HEK293 (cell line): ENCODE results near the gene CENPB.

Experiments used
- CTCF ChIA-PET: fragments of 350-600 bp; formaldehyde crosslinking; extraction: SDS; loops from one replicate; lab custom pipeline; 2021; ENCODE audit warnings: antibody characterized with exemption; lab: Yijun Ruan, JAX
- POLR2A ChIA-PET: fragments of 300-600 bp; formaldehyde crosslinking; extraction: SDS; loops from one replicate; lab custom pipeline; 2020; ENCODE audit warnings: antibody characterized with exemption, inconsistent platforms; lab: Yijun Ruan, JAX
- H3K27ac ChIP-seq: fragments of 200-500 bp; sonication (Bioruptor generic); 2 replicates; pipeline ENCODE4 v1.5.1; 2014; ENCODE audit warnings: low read depth, low read length, control low read depth, inconsistent platforms; ENCODE audit errors: extremely low read depth
- H3K36me3 ChIP-seq, 2 experiments: fragments of 200-500 bp in 1 of 2; sonication (Bioruptor generic) in 1 of 2; 1 replicate in 1 of 2; 2 replicates in 1 of 2; pipeline ENCODE4 v1.5.1; 2014 to 2017; ENCODE audit warnings: inconsistent platforms in 2 of 2, low read length in 2 of 2; ENCODE audit not compliant: control insufficient read depth in 2 of 2, insufficient read depth in 1 of 2
- H3K4me1 ChIP-seq: fragments of 200-500 bp; sonication (Bioruptor generic); 2 replicates; pipeline ENCODE4 v1.5.1; 2014; ENCODE audit warnings: mild to moderate bottlenecking, low read length, inconsistent platforms; ENCODE audit not compliant: control insufficient read depth, insufficient read depth
- H3K4me3 ChIP-seq: 2 replicates; pipeline ENCODE4 v1.5.1; 2011; ENCODE audit warnings: low read depth, mild to moderate bottlenecking, control low read depth, low read length, moderate library complexity
- H3K9me3 ChIP-seq: fragments of 200-500 bp; sonication (Bioruptor generic); 2 replicates; pipeline ENCODE4 v1.5.1; 2014; ENCODE audit warnings: low read depth, low read length, inconsistent platforms; ENCODE audit not compliant: control insufficient read depth, insufficient read depth
- AEBP2 ChIP-seq: fragments of 450-650 bp; formaldehyde crosslinking; IDR thresholded peaks from 2 replicates; pipeline ENCODE4 v1.5.1; 2016; ENCODE audit warnings: missing biosample characterization, missing genetic modification characterization, borderline replicate concordance
- MYNN ChIP-seq: fragments of 450-650 bp; formaldehyde crosslinking; IDR thresholded peaks from 2 replicates; pipeline ENCODE4 v1.5.1; 2016; ENCODE audit warnings: missing biosample characterization, missing genetic modification characterization, borderline replicate concordance
- ZFP69B ChIP-seq: fragments of 450-650 bp; formaldehyde crosslinking; IDR thresholded peaks from 2 replicates; pipeline ENCODE4 v1.5.1; 2016; ENCODE audit warnings: missing biosample characterization, missing genetic modification characterization
- ZNF132 ChIP-seq: fragments of 450-650 bp; formaldehyde crosslinking; IDR thresholded peaks from 2 replicates; pipeline ENCODE4 v1.5.1; 2017; ENCODE audit warnings: missing biosample characterization, missing genetic modification characterization, borderline replicate concordance
- ZNF140 ChIP-seq: fragments of 450-650 bp; formaldehyde crosslinking; IDR thresholded peaks from 2 replicates; pipeline ENCODE4 v1.5.1; 2016; ENCODE audit warnings: missing biosample characterization, missing genetic modification characterization
- ZNF341 ChIP-seq: fragments of 450-650 bp; formaldehyde crosslinking; IDR thresholded peaks from 2 replicates; pipeline ENCODE4; 2016; ENCODE audit warnings: low read depth, missing biosample characterization, missing genetic modification characterization
- ZNF518A ChIP-seq: fragments of 450-650 bp; formaldehyde crosslinking; conservative IDR thresholded peaks from 2 replicates; pipeline ENCODE4 v1.5.1; 2016; ENCODE audit warnings: low read depth, missing biosample characterization, missing genetic modification characterization
- ZNF558 ChIP-seq: fragments of 450-650 bp; formaldehyde crosslinking; IDR thresholded peaks from 2 replicates; pipeline ENCODE4 v1.5.1; 2016; ENCODE audit warnings: missing biosample characterization, missing genetic modification characterization
- ZNF560 ChIP-seq: fragments of 450-650 bp; formaldehyde crosslinking; IDR thresholded peaks from 2 replicates; pipeline ENCODE4 v1.5.1; 2017; ENCODE audit warnings: missing biosample characterization, missing genetic modification characterization, borderline replicate concordance
- ZNF664 ChIP-seq: fragments of 450-650 bp; formaldehyde crosslinking; IDR thresholded peaks from 2 replicates; pipeline ENCODE4 v1.5.1; 2016; ENCODE audit warnings: missing biosample characterization, missing genetic modification characterization
- TF ChIP-seq, protein P1 (sequence below): fragments of 450-650 bp; formaldehyde crosslinking; IDR thresholded peaks from 2 replicates; pipeline ENCODE4 v1.5.1; 2016; ENCODE audit warnings: missing biosample characterization, missing genetic modification characterization, low read depth
- TF ChIP-seq, protein P2 (sequence below): fragments of 450-650 bp; formaldehyde crosslinking; IDR thresholded peaks from 2 replicates; pipeline ENCODE4 v1.5.1; 2017; ENCODE audit warnings: missing biosample characterization, missing genetic modification characterization

CENPB gene

DNA sequence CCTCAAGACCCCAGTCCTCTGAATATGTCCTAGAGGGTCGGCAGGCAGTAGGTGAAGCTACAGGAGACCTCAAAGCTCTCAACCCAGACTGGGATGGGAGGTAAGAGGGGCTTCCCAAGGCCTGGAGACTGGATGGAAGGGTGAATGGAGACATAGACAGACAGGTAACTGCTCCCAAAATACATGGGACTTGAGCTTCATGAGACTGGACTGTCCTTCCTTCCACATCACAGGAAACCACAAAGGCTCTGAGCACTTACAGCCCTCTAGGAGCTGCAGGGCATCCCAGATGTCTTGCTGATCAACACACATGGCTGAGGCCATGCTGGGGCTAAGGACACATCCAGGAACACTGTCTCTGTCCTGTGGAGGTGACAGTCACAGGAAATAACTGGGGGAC is 42.5 kb downstream of the CENPB start (continued):
- no peak for TF ChIP-seq ZFP69B (tag by site-specific recombination)
- no peak for TF ChIP-seq MYNN (tag by site-specific recombination)
- no peak for TF ChIP-seq ZNF132 (tag by site-specific recombination)
- TF ChIP-seq ZNF560 (tag by site-specific recombination), result no peak

- ChIA-PET POLR2A (interaction anchor here (1.0 to 3.1 kb wide), 2 partner anchors 8 to 25 kb away, joined by 3 to 19 read pairs; partner anchors contain the start of gene ADISSP), CTCF (interaction anchor here (0.5 to 2.2 kb wide), 5 partner anchors 10 to 104 kb away, joined by 3 to 7 read pairs (median 5); partner anchors contain the start of gene SPEF1)
- Histone ChIP-seq H3K4me1 (peaks cover 4% of the 10 kb centered on the region; the same call in 1 of the 2 replicates), H3K36me3 (no peaks in the 10 kb centered on the region), H3K9me3 (no peaks in the 10 kb centered on the region), H3K27ac (no peak overlapping the region), H3K4me3 (no peak overlapping the region)
- TF ChIP-seq ZNF558 (tag by site-specific recombination), result no peak
- no peak for TF ChIP-seq AEBP2 (tag by site-specific recombination)
These were observed 43.3 kb downstream of the CENPB start for GRCh38 chr20:3743251-3743650.

DNA sequence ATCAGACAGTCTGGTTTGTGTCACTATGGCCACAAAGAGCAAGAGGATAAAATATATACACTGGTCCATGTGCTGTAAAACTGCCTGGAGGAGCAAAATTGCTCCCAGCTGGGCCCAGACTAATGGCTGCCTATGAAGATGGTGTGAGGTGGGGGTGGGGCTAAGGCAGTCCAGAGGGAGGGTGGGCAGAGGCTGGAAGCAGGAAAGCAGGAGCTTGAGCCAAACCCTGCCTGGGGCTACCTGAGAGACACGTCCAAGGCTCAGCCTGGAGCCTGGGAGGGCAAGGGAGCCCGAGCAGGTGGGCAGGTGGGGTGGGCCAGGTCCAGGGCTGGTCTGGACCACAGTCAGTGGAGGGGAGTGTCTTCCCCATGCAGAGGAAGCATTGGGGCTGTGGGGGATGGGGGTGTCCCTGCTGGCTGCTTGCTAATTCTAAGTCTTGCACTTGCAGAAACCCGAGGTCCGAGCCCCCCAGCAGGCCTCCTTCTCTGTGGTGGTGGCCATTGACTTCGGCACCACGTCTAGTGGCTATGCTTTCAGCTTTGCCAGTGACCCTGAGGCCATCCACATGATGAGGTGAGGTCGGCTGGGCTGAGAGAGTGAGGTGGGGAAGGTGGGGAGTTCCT is 44.6 kb downstream of the CENPB start:
- CTCF ChIA-PET, result interaction anchor here (0.6 to 3.0 kb wide), 8 partner anchors 8 to 57 kb away, joined by 3 to 17 read pairs (median 6); no protein-coding TSS in a partner anchor
- POLR2A ChIA-PET, result interaction anchor here (0.7 kb wide), 1 partner anchor 13 kb away, joined by 3 read pairs; no protein-coding TSS in a partner anchor

DNA sequence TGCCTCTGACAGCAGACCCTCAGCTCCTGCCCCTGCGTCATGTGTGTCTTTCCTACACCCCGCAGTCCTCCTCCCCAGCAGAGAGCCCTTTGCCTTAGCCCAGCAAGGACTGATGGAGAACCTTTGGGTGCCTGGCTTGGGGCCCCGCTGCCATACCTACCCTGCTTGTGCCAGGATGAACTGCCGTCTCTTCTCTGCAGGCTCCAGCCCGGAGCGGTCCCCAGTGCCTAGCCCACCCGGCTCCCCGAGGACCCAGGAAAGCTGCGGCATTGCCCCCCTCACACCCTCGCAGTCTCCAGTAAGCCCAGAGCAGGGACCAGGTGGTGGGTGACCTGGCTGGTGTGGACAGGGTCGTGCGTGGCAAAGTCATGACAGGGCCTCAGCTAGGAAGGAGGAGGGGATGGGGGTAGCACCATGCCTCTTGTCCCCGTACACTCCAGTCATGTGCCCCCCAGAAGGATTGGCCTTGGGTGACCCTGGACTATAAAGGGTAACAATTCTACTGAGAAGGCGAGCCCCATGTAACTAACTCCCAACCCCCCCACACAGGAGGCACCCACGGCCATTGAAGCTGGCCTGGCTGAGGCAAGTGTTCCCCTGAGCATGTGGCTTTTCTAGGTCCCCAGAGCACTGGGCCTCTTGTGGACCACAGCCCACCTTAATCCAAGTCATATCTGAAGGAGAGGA is 45.8 kb downstream of the CENPB start:
- CTCF ChIA-PET, result interaction anchor here (0.9 to 3.0 kb wide), 5 partner anchors 9 to 30 kb away, joined by 6 to 17 read pairs (median 7); no protein-coding TSS in a partner anchor
- no peaks in the 10 kb centered on the region for H3K9me3 ChIP-seq
- TF ChIP-seq ZNF518A (tag by site-specific recombination), result no peak
- TF ChIP-seq, all 188 proteins: peak for 0
- H3K4me1 ChIP-seq, result peaks cover 10% of the 10 kb centered on the region; the same call in 1 of the 2 replicates
- POLR2A ChIA-PET, result interaction anchor here (0.7 kb wide), 1 partner anchor 12 kb away, joined by 3 read pairs; no protein-coding TSS in a partner anchor
- H3K36me3 ChIP-seq, result no peaks in the 10 kb centered on the region
- H3K4me3 ChIP-seq, result no peak overlapping the region
- no peak overlapping the region for H3K27ac ChIP-seq

More for the DNA sequence above, 44.6 kb downstream of the CENPB start:
- H3K9me3 ChIP-seq, result no peaks in the 10 kb centered on the region
- no peak overlapping the region for H3K4me3 ChIP-seq
- TF ChIP-seq, protein P1, sequence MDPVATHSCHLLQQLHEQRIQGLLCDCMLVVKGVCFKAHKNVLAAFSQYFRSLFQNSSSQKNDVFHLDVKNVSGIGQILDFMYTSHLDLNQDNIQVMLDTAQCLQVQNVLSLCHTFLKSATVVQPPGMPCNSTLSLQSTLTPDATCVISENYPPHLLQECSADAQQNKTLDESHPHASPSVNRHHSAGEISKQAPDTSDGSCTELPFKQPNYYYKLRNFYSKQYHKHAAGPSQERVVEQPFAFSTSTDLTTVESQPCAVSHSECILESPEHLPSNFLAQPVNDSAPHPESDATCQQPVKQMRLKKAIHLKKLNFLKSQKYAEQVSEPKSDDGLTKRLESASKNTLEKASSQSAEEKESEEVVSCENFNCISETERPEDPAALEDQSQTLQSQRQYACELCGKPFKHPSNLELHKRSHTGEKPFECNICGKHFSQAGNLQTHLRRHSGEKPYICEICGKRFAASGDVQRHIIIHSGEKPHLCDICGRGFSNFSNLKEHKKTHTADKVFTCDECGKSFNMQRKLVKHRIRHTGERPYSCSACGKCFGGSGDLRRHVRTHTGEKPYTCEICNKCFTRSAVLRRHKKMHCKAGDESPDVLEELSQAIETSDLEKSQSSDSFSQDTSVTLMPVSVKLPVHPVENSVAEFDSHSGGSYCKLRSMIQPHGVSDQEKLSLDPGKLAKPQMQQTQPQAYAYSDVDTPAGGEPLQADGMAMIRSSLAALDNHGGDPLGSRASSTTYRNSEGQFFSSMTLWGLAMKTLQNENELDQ (tag by site-specific recombination), result no peak
- TF ChIP-seq, protein P2, sequence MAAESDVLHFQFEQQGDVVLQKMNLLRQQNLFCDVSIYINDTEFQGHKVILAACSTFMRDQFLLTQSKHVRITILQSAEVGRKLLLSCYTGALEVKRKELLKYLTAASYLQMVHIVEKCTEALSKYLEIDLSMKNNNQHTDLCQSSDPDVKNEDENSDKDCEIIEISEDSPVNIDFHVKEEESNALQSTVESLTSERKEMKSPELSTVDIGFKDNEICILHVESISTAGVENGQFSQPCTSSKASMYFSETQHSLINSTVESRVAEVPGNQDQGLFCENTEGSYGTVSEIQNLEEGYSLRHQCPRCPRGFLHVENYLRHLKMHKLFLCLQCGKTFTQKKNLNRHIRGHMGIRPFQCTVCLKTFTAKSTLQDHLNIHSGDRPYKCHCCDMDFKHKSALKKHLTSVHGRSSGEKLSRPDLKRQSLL (tag by site-specific recombination), result peak; percentile 32; the same call in 1 of the 2 replicates
- TF ChIP-seq ZNF664 (tag by site-specific recombination), result no peak
- TF ChIP-seq ZNF341 (tag by site-specific recombination), result peak; percentile 54
- TF ChIP-seq ZNF140, result 0 out of 2 replicates have a peak, but pooled peaks have one; percentile 2
- H3K36me3 ChIP-seq, result no peaks in the 10 kb centered on the region
- no peak overlapping the region for H3K27ac ChIP-seq
- H3K4me1 ChIP-seq, result peaks cover 10% of the 10 kb centered on the region; the same call in 1 of the 2 replicates
